Endodermal cell (in vitro differentiated cells): ENCODE results near the gene VWA3B. TPM values are rescaled to one million over a fixed set of nuclear protein-coding genes. Genes with fewer than 3 reads are reported as not detected.
A peak's percentile ranks its signal among the peaks of the same experiment; 100 is the strongest.

Source experiments
- DNase-seq: peaks from one replicate; pipeline ENCODE4 v3.0.0-alpha.2; 2017
- H3K27ac ChIP-seq: 2 replicates; pipeline ENCODE4 v1.5.1; 2013; ENCODE audit warnings: mild to moderate bottlenecking, low read depth, low read length, moderate library complexity
- H3K27me3 ChIP-seq: 2 replicates; pipeline ENCODE4 v1.6.1; 2013; ENCODE audit warnings: mild to moderate bottlenecking, low read length, moderate library complexity; ENCODE audit not compliant: insufficient read depth, control insufficient read depth, poor library complexity, severe bottlenecking
- H3K36me3 ChIP-seq: 2 replicates; pipeline ENCODE4 v1.7.0; 2013; ENCODE audit warnings: mild to moderate bottlenecking, low read length, moderate library complexity; ENCODE audit not compliant: control insufficient read depth, insufficient read depth
- H3K4me1 ChIP-seq: one replicate; pipeline ENCODE4 v1.7.0; 2013; ENCODE audit warnings: low read length; ENCODE audit not compliant: control insufficient read depth, insufficient read depth
- H3K4me3 ChIP-seq: 2 replicates; pipeline ENCODE4 v1.5.1; 2013; ENCODE audit warnings: mild to moderate bottlenecking, low read length, moderate library complexity
- H3K9ac ChIP-seq: 2 replicates; pipeline ENCODE4 v1.6.1; 2013; ENCODE audit warnings: mild to moderate bottlenecking, low read length, moderate library complexity; ENCODE audit not compliant: poor library complexity, severe bottlenecking; ENCODE audit errors: extremely low read depth
- H3K9me3 ChIP-seq: 2 replicates; pipeline ENCODE4 v1.6.1; 2013; ENCODE audit warnings: mild to moderate bottlenecking, low read length, moderate library complexity; ENCODE audit not compliant: control insufficient read depth
- H3K27ac Mint-ChIP-seq: 2 replicates; pipeline ENCODE4 v1.8.0; 2020; ENCODE audit warnings: mixed read lengths
- H3K27me3 Mint-ChIP-seq: 2 replicates; pipeline ENCODE4 v1.8.0; 2021; ENCODE audit warnings: mild to moderate bottlenecking, mixed read lengths; ENCODE audit not compliant: insufficient read depth
- H3K36me3 Mint-ChIP-seq: 2 replicates; pipeline ENCODE4 v1.8.0; 2020; ENCODE audit warnings: low read depth, mixed read lengths
- H3K4me1 Mint-ChIP-seq: 2 replicates; pipeline ENCODE4 v1.8.0; 2020; ENCODE audit warnings: mixed read lengths
- H3K4me3 Mint-ChIP-seq: 2 replicates; pipeline ENCODE4 v1.8.0; 2020; ENCODE audit warnings: mild to moderate bottlenecking, moderate library complexity, mixed read lengths
- H3K9me3 Mint-ChIP-seq: 2 replicates; pipeline ENCODE4 v1.8.0; 2020; ENCODE audit warnings: mild to moderate bottlenecking, mixed read lengths
- CTCF ChIP-seq: fragments of 200-600 bp; sonication (generic); conservative IDR thresholded peaks from 2 replicates; pipeline ENCODE4 v1.5.0; 2021; ENCODE audit warnings: antibody characterized with exemption, mild to moderate bottlenecking
- WGBS, 2 experiments: methylation state at CpG; one replicate each; pipeline versions ENCODE4 v1.1.5 to v1.1.7; 2013; ENCODE audit warnings: missing lambda C conversion rate in 2 of 2, mixed read lengths in 1 of 2; ENCODE audit not compliant: insufficient coverage in 1 of 2, insufficient read length in 1 of 2; 5-methylcytosine and 5-hydroxymethylcytosine counted together
- total RNA-seq, 2 donors: library from RNA; stranded (reverse); fragmentation: NEBNext Ultra II Directional in 1 of 2; extraction: Animal tissue kit (Norgen Biotek cat#: 25700) in 1 of 2; gene quantifications; 2 replicates in 1 of 2; 3 replicates in 1 of 2; pipeline ENCODE4 v1.2.1, GENCODE V29; 2021

The VWA3B gene
- total RNA-seq, 2 donors from 2014 or later, result 0.38 to 0.64 TPM

DNA sequence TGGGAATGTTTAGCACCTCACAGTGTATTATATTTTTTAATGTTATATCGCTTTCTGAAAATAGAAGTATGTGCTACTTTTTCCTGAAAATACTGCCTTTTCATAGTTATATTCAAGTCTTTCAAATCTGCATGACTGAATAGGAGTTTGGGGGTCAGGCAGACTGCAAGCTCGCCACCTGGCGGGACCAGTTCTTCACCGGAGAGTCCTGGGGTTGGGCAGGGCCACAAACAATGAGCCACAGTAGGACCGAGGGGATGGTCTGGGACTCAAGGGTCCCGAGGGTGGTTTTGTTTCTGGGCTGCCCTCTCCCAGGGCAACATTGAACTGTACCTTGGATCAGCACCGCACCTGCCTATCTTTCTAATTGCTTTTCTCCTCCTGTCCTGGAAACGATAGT lies 70.6 kb downstream of the VWA3B start:
- H3K4me1 ChIP-seq, result peaks cover 6% of the 10 kb centered on the region

GRCh38 chr2:98158305-98158704 lies 71.3 kb downstream of the VWA3B start:
- Mint-ChIP-seq H3K4me1 (peaks cover 35% of the 10 kb centered on the region), H3K9me3 (no peaks in the 10 kb centered on the region), H3K27ac (no peak overlapping the region), H3K36me3 (no peaks in the 10 kb centered on the region), H3K27me3 (no peaks in the 10 kb centered on the region), H3K4me3 (no peak overlapping the region)
- no peak overlapping the region for H3K4me3 ChIP-seq
- H3K27ac ChIP-seq, result no peak overlapping the region
- no peaks in the 10 kb centered on the region for H3K27me3 ChIP-seq
- DNase-seq, result no peak
- H3K9ac ChIP-seq, result no peak overlapping the region
- peaks cover 6% of the 10 kb centered on the region for H3K4me1 ChIP-seq
- H3K36me3 ChIP-seq, result no peaks in the 10 kb centered on the region
- WGBS, 2 experiments, result 95 to 100% methylated on average over 2 to 8 of the region's 8 CpGs
- no peak for TF ChIP-seq CTCF
- H3K9me3 ChIP-seq, result no peaks in the 10 kb centered on the region

More for the DNA sequence above, 70.6 kb downstream of the VWA3B start:
- H3K36me3 ChIP-seq, result no peaks in the 10 kb centered on the region
- no peaks in the 10 kb centered on the region for H3K9me3 Mint-ChIP-seq
- WGBS, 2 experiments, result 71 to 100% methylated on average over 1 to 8 of the region's 8 CpGs
- H3K27ac Mint-ChIP-seq, result no peak overlapping the region
- no peak overlapping the region for H3K9ac ChIP-seq
- H3K27me3 Mint-ChIP-seq, result no peaks in the 10 kb centered on the region
- no peaks in the 10 kb centered on the region for H3K9me3 ChIP-seq
- peak; percentile 84 for DNase-seq
- H3K27me3 ChIP-seq, result no peaks in the 10 kb centered on the region
- TF ChIP-seq CTCF, result peak; percentile 75
- no peak overlapping the region for H3K27ac ChIP-seq
- H3K4me3 ChIP-seq, result no peak overlapping the region
- H3K36me3 Mint-ChIP-seq, result no peaks in the 10 kb centered on the region
- H3K4me3 Mint-ChIP-seq, result no peak overlapping the region
- peaks cover 32% of the 10 kb centered on the region for H3K4me1 Mint-ChIP-seq

- H3K27ac Mint-ChIP-seq, result no peak overlapping the region
- Histone ChIP-seq H3K4me1 (no peaks in the 10 kb centered on the region), H3K27ac (no peak overlapping the region), H3K9ac (no peak overlapping the region), H3K27me3 (no peaks in the 10 kb centered on the region), H3K36me3 (no peaks in the 10 kb centered on the region), H3K9me3 (no peaks in the 10 kb centered on the region), H3K4me3 (no peak overlapping the region)
- no peaks in the 10 kb centered on the region for H3K36me3 Mint-ChIP-seq
- no peak overlapping the region for H3K4me3 Mint-ChIP-seq
- H3K9me3 Mint-ChIP-seq, result no peaks in the 10 kb centered on the region
- no peak for DNase-seq
- 92 to 95% methylated on average over 4 of the region's 4 CpGs for WGBS, 2 experiments
- no peaks in the 10 kb centered on the region for H3K27me3 Mint-ChIP-seq
- peaks cover 28% of the 10 kb centered on the region for H3K4me1 Mint-ChIP-seq
- TF ChIP-seq CTCF, result no peak
These were observed 73.6 kb downstream of the VWA3B start for GRCh38 chr2:98160554-98160953.
